Activated CD4-positive, CD25-positive, alpha-beta regulatory T cell treated with anti-CD3 and anti-CD28 coated beads, Interleukin-2, amount 50 U/mL, for 16 hours (primary cell): Measurements from ENCODE around the gene CSAD.
"Not testable (repeated sequence)": the region's sequence is repeated elsewhere in the genome, so short reads cannot be mapped to it uniquely, and the experiment has no call there.

Experiments
- DNase-seq: peaks from one replicate; pipeline ENCODE4 v3.0.0-alpha.2; 2020; ENCODE audit warnings: low read depth, low spot score

CSAD gene

DNA sequence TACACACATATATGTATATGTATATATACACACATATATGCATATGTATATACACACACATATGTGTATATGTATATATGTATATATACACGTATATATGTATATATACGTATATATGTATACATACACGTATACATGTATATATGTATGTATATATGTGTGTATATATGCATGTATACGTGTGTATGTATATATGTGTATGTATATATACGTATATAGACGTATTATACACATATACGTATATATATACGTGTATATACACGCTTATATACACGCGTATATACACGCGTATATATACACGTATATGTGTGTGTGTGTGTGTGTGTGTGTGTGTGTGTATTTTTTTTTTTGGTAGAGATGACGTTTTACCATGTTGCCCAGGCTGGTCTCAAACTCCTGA is 33.1 kb downstream of the CSAD start:
- no peak for DNase-seq

DNA sequence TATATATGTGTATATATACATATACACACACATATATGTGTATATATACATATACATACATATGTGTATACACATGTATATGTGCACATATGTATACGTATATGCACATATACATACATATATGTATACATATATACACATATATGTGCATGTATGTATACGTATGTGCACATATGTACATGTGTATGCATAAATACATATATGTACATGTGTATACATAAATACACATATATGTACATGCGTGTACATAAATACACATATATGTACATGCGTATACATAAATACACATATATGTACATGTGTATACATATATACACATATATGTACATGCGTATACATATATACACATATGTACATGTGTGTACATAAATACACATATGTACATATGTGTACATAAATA is 33.5 kb downstream of the CSAD start:
- DNase-seq: no peak

DNA sequence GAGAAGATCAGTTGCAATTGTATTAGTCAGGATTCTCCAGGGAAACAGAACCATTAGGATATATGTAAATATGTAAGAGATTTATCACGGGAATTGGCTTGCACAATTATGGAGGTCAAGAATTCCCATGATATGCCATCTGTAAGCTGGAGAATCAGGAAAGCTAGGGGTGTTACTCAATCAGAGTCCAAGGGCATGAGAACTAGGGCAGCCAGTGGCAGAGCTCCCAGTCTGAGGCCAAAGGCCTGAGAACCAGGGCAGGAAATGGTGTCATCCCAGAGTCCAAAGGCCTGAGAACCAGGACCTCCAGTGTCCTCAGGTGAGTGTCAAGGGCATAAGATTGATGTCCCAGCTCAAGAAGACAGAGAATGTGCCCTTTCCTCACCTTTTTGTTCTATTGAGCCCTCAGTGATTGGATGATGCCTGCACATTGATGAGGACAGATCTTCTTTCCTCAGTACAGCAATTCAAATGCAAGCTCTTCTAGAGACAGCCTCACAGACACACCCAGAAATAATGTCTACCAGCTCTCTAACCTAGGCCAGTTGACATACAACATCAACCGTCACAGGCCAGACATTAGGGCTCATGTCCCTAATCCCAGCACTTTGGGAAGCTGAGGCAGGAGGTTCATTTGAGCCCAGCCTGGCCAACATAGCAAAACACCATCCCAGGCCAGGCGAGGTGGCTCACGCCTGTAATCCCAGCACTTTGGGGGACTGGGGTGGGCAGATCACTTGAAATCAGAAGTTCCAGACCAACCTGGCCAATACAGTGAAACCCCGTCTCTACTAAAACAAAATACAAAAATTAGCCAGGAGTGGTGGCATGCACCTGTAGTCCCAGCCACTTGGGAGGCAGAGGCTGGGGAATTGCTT is 35.1 kb downstream of the CSAD start:
- DNase-seq: no peak

DNA sequence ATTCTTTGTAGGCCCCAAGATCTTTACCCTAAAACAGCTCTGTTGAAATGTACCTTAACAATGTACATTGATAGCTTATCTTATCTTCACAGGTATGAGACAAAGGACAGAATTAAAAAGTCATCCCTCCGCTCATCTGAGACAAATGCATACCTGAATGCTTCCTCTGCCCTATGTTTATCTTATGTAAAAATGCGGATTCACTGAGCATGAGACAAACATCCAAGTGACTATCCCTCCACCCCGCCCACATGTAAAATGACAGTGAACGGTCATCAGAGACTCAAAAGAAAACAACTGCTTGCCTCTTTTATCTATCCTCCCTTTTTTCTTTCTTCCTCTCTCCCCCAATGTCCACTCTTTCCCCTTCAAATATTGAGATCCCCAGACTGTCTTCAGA is 37.4 kb downstream of the CSAD start:
- no peak for DNase-seq

DNA sequence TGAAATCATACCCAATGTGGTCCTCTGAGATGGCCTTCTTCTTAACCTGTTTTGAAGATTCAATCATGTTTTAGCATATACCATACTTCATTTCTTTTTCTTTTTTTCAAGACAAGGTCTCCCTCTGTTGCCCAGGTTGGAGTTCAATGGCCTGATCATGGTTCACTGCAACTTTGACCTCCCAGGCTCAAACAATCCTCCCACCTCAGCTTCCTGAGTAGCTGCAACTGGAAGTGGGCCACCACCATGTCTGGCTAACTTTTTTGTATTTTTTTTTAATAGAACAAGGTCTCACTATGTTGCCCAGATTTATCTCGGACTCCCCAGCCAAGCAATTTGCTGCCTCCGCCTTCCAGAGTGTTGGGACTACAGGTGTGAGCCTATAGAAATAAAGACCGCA is 47.0 kb downstream of the CSAD start:
- DNase-seq: no peak

DNA sequence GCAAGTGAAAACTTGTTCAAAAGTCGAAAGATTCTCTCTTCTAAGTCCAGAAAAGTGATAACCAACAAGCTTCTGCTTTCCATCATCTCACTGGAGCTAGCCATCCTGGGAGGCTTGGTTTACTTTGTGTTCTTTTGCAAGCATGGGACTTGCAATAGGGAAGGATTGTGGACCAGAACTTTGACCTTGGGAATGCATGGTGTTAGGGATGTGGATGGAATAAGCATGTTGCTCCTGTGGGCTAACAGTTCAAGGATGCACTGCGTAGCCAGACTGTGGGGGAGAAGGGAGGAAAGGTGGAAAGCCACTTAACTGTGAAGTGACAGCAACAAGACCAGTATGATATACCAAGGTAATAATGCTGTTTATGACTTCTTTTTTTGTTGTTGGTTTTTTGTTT is 48.9 kb downstream of the CSAD start:
- DNase-seq: no peak

DNA sequence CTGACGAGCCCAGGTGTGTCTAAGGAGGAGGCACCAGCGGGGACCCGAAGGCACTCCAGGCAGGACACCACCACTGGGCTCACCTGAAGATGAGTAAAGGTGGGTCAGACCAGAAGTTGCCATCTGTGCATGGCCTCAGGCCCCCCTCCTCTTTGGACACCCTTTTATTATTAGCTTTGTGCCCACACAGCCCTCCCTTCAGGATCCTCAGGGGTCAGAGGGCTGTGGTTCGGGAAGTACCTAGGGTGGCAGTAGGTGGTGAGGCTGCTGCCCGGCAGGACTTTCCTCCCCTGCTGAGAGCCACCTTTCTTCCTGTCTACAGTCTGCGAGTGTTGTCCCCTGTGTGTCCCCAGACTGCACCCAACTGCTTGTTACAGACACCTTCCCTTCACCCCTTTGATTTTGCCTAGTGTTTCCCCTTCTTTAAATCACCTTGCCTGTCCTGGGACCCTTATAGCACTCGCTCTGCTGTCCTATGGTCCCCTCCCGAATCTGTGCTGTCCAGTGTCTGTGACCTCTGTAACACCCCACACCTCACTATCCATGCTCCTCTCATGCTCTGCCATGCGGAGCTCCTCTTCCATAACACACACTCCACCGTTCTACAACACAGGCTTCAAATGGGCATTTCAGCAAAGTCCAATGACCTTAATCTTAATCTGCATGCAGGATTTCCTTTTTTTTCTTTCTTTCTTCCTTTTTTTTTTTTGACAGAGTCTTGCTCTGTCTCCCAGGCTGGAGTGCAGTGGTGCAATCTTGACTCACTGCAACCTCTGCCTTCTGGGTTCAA is 51.8 kb downstream of the CSAD start:
- DNase-seq: no peak

DNA sequence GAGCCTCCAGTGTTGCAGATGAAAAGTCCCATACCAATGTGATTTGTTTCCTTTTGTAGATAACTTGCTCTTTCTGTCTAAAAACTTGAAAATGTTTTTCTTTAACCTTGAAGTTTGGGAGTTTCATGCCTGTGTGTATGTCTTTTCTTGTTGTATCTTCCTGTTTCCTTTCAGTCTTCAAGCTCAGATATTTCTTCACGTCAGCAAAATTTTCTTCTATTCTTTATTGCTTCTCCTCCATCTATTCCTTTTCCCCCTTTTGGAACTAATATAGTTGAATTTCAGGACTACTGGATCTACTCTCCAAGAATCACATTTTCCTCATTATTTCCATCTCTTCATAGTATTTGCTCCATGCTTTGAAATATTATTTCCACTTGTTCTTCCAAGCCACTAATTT is 53.6 kb downstream of the CSAD start:
- DNase-seq: no peak

DNA sequence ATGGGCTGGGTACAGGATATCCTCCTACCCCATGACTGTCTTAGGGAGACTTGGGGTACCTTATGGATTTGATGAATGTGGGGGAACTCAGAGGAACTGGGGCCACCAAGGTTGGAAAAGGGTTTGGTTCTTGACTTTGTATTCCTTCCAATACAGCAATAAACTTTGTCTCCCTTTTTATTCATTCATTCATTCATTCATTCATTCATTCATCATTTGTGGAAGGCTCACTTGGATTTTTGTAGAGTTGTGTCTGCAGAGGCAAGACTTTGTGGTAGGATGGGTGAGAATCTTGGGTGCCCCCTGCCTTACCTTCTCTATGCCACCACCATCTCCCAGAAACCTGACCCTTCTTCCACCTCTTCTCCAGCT is 56.4 kb downstream of the CSAD start:
- no peak for DNase-seq

DNA sequence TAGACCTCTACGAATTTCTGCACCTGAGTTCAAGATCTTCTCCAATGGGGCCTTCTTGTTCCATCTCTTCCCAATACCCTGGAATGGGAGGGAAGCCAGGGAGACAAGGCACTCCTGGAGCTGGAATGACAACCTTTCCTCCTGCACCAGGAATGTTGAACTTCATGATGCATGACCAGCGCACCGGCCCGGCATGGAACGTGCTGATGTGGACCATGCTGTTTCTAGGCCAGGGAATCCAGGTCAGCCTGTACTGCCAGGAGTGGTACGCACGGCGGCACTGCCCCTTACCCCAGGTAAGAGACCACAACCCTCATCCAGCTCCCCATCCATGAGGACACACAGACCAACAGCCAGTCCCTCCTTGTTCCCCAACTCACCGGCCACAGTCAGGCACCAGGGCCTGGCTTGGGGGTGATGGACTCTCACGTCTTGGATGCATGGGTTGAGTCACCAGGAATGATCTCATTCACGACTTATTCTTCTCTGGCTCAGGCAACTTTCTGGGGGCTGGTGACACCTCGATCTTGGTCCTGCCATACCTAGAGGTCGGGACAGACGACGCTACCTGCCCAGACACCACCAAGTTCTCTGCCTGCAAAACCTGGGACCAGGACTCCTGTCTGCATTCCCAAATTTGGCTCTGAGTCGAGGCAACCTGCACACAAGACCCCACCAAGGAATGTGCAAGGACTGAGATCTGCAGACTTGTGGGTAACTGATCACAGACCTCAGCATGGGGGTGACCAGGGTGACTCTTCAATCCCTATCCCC is 57.0 kb downstream of the CSAD start:
- no peak for DNase-seq

DNA sequence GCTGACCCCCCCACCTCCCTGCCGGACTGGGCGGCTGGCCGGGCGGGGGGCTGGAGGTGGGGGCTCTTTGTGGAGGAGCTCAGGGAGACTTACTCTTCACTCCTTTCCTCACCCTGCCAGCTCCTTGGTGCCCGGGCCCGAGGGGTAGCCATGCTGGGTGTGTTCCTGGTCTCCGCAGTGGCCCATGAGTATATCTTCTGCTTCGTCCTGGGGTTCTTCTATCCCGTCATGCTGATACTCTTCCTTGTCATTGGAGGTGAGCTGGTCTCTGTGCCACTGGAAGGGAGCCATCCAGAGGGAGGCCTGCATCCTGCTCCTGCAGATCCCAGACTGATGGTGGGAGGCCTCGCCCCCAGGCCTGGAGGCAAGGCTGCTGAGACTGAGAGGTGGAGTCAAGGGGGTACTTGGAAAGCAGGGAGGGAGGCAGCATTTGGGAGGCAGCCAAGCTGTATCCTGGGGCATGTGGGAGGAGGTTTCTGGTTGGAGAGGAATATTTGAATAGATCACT is 57.7 kb downstream of the CSAD start:
- no peak for DNase-seq

DNA sequence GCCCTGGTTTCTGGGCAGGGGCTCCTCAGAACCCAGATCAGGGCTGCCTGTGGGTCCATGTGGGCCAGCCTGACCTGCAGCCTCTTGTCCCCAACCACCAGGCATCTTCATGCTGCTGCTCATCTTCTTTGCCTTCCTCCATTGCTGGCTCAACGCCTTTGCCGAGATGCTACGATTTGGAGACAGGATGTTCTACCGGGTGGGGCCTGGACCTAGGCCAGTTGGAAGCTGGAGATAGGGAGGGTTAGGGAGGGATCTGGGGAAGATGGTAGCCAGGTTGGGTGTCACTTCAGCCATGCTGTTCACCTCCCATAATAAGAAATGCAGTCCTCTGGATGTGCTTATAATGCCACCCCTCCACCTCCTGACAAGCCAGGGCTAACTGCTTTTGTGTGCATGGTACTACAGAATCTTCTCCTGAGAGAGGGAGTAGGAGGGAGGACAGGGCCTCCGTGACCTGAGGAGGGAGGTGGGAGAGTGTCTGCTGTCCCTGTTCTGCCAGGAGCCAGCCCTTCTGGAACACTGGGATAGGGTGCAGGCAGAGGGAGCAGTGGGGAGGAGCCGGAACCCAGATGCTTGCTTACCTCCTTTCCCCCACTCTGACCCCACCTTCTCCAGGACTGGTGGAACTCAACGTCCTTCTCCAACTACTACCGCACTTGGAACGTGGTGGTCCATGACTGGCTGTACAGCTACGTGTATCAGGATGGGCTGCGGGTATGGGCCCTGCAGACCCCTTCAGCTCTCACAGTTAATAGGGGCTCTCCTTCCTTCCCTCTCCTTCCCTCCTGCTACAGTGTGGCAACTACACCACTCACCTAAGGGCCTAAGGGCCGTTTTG is 59.8 kb downstream of the CSAD start:
- DNase-seq: no peak

DNA sequence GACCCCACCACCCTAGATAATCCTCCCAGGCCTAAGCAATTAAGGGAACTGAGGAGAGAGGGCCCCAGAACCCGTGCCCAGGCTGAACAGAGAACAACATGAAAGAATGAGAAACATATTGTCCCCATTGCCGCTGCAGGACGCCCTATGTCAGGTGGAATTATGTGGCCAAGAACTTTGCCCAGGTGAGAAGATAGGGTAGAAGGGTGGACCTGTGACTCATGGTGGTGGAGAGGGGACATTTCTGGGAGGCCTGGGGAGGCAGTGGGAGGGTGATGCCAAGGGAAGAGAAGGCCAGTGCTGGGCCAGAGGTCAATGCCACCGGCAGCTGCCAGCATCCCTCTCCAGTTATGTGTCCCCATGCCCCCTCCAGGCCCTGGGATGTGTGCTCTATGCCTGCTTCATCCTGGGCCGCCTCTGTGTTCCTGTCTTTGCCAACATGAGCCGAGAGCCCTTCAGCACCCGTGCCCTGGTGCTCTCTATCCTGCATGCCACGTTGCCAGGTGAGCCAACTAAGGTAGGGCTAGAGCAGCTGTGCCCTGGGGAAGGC is 61.9 kb downstream of the CSAD start:
- DNase-seq: no peak

DNA sequence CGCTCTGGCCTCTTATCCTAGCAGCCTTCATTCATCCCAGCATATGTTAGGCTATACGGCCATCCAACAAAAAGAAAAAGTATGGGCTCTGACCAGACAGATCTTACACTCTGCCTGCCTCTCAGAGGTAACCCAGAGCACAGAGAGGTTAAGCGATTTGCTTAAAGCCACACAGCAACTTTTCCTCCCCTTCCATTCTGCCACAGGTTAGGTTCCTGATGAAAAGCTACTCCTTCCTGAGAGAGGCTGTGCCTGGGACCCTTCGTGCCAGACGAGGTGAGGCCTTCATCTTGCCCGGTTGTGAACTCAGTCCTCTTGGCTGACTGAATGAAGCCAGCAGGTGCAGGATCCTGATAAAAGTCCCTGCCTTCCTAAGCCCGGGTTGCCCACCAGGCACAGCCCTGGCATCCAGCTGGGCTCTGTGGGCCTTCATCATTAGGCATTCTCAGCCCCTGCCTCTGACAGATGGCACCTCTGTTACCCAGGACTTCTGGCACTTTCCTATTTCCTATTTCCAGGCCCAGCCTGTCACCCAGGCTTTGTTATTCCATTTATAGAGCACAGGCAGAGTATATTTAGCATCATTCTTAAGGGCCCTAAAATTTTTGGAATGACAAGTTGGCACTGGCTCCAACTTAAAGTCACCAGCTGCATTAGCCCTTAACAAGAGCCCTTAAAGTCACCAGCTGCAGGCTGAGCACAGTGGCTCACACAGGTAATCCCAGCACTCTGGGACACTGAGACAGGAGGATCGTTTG is 64.7 kb downstream of the CSAD start:
- DNase-seq: no peak

DNA sequence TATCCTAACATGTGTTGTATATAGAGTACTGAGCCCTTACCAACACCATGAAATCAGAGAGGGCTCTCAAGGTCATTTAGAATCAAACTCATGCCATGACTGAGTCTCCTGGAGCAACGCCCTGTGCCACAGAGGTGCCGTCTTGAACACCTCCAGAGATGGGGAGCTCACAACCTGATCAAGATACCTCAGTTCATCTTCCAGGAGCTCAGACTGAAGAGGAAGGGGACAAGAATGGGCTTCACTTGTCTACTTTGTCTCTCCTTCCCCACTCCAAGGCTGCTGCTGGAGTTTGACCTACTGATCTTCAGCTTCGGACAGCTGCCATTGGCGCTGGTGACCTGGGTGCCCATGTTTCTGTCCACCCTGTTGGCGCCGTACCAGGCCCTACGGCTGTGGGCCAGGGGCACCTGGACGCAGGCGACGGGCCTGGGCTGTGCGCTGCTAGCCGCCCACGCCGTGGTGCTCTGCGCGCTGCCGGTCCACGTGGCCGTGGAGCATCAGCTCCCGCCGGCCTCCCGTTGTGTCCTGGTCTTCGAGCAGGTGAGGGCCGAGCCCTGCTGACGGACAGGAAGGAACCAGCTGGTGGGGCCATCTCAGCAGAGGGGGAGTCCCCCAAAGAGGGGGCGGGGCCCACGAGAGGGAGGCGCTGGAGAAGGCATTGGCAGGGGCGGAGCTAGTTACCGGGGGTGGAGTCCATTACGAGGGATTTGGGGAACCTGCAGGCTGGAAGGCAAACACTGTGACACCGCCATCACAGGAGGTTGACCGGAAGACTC is 65.4 kb downstream of the CSAD start:
- no peak for DNase-seq

DNA sequence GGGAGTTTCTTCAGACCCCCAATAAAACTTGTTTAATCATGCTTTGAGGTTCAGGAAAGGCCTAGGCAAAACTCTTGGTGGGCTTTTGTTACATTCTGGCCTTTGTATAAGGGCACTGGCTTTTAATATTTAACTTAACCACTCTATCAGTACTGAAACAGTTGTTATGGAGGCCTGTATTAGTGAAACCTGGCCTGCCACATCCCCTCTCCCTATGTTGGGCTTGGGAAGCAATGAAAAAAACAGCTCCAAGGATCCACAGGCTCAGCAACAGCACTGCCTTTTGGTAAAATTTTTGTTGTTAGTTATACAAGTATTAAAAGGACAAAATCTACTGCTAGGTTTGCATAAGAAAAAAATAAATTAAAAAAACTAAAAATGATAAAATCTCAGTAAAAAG is 66.8 kb downstream of the CSAD start:
- no peak for DNase-seq

DNA sequence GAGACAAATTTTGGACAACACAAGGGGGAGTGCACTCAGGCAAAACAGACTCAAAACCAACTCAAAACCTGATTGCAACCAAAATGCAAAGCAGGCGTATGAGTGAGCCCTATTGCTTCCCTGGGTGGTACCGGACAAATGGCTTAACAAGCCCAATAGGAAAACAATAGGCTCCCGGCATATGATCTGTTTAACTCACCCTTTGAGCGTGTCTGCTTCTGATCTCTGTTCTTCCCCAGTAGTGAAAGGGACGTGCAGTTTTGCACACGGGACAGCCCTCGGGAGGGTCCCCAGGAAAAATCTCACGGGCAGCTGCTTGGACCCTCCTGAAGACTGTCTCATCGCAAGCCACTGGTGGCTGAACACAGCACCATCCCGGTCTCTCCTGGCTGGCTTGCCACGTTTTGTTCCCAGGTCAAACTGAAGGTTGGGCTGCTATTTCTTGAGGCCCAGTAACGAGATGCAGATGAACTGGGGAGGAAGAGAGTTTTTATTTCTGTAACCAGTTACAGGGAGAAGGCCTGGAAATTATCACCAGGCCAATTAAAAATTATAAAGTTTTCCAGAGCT is 67.5 kb downstream of the CSAD start:
- DNase-seq: no peak

DNA sequence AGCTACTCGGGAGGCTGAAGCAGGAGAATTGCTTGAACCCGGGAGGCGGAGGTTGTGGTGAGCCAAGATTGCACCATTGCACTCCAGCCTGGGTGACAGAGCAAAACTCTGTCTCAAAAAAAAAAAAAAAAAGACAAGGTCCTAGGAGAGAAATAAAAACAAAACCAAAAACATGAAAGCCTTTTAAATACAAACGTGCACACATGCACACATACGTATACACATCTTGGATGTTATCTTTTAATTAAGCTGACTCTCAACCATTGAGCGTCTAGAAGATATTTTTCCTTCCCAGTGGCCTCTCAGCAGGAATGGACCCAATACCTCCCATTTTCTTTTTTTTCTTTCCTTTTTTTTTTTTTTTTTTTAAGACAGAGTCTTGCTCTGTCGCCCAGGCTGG is 68.3 kb downstream of the CSAD start:
- not testable (repeated sequence) for DNase-seq
